AG09319 (cell line): Measurements from ENCODE around the gene PCDH9.

ENCODE experiments used
- DNase-seq: peaks from one replicate; pipeline ENCODE4 v3.0.0-alpha.2; 2010; ENCODE audit warnings: low read depth; ENCODE audit errors: extremely low read depth
- CTCF ChIP-seq: IDR thresholded peaks from 2 replicates; pipeline ENCODE4 v1.5.1; 2011; ENCODE audit warnings: low read depth, mild to moderate bottlenecking, inconsistent platforms, low read length, moderate library complexity

Gene PCDH9

GRCh38 chr13:66644855-66645460 lies 585.2 kb downstream of the PCDH9 start:
- no peak for DNase-seq
- no peak for TF ChIP-seq CTCF

DNA sequence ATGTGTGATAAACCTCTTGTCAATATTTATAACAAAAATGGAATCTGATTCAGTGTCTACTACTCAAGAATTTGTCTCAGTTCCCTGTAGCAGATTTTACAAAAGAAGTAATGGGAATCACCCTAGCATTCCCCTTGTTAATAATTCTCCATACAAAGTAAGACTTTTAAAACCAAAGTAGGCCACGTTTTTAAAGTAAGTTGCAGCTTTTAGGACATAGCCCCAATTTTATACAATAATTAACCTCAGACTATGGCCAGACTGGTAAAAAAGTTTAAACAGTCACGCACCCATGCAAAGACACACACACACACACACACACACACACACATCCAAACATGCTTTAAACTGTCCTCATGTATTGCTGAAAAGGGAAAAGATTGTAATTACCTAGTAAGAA lies 589.9 kb downstream of the PCDH9 start:
- DNase-seq = no peak
- TF ChIP-seq CTCF = no peak

DNA sequence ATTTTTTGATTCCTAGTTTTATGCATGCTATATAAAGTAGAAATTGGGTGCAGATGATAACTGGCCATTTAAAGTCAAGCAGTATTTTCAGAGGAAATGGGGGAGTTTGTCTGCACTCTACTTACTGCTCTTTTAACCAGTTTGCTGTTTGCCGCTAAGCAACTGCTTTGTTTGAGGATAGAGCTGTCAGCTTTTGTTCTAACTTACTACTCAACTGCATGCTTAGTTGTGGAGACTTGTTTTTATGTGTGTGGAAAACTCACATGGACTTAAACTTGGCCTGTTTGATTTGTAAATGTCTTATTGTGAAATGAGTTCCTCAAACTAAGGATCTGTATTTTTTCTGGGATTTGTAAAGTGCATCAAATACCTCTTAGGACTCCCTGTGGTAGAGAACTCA lies 591.1 kb downstream of the PCDH9 start:
- DNase-seq = no peak

DNA sequence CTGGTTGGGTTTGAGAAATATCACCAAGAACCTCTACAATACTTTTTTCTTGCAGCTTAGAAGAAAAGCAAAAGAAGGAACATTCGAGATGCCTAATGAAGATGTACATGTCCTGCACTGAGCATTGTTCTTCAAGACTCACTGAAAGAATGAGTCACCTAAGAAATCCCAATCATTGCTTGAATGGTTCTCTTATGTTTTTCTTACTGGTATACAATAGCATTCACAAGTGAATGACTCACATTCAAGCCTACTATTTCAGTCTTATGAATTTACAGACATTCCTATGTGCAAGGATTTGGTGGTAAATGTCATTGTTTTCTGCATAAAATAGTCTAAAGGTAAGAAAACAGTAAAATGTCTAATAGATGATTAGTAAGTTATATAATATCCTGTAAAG lies 594.6 kb downstream of the PCDH9 start:
- no peak for TF ChIP-seq CTCF
- DNase-seq = no peak

More for the DNA sequence above, 591.1 kb downstream of the PCDH9 start:
- TF ChIP-seq CTCF = no peak

DNA sequence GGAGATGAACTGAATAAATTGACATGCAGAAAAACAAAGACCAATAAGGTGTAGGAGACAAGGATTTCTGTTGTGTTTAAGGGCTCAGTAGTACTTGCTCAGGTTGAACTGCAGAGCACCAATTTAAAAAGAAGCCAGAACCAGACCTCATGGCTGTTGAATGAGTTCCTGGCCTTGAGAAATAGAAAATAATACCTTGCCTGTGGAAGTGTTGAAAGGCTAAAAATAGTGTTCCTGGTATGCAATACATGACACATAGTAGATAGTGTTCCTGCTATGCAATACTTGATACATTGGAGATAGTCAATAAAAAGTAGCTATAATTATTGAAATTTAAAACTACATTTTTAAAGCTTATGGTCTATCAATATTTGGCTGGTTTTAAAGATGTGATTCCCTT lies 595.8 kb downstream of the PCDH9 start:
- no peak for DNase-seq
- no peak for TF ChIP-seq CTCF

DNA sequence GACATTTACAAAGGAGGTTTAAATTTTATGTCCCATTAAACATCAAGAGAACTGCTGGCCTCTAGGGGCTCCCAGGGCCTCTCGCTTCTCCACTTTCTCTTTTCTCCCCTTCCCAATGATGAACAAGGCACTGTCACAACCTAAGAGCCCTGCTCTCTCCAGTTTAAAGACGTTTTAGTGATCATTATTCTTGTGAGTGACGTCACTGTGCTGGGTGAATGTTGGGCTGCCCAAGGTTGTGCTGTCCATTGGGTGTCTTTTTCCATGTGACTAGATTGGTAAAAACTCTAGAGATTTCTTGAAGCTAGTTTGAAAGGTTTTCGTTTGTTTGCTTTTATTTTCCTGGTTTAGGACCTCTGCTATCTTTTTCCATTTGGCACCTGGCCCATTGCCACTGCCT lies 602.6 kb downstream of the PCDH9 start:
- DNase-seq = no peak
- TF ChIP-seq CTCF = no peak

GRCh38 chr13:66624302-66624701 lies 605.8 kb downstream of the PCDH9 start:
- TF ChIP-seq CTCF = no peak
- no peak for DNase-seq
